Caco-2 (cell line): ENCODE measurements around the gene SOX11. TPM values are rescaled to one million over a fixed set of nuclear protein-coding genes. Genes with fewer than 3 reads are reported as not detected.

Experiments used
- BruUV-seq: library from RNA; stranded (reverse); fragments of 400-500 nt; replicated peaks from 2 replicates; lab custom pipeline; 2021; lab: Mats Ljungman, UMichigan
- CTCF ChIA-PET: fragments of 300-600 bp; sonication (Branson Sonifier 250); formaldehyde crosslinking; loops from one replicate; lab custom pipeline; 2022; ENCODE audit warnings: antibody characterized with exemption; lab: Charles Lee
- POLR2A ChIA-PET: fragments of 300-600 bp; sonication (Branson Sonifier 250); formaldehyde crosslinking; loops from one replicate; lab custom pipeline; 2022; ENCODE audit warnings: antibody characterized with exemption; lab: Charles Lee
- DNase-seq, 2 experiments: peaks; one replicate each; pipeline versions ENCODE4 v3.0.0 to v3.0.0-alpha.2; 2020 to 2022
- H3K27me3 ChIP-seq: replicated peaks from 2 replicates; pipeline ENCODE4 v1.6.0; 2011; ENCODE audit warnings: low read length; ENCODE audit not compliant: control insufficient read depth, insufficient read depth
- H3K36me3 ChIP-seq: 2 replicates; pipeline ENCODE4 v1.5.1; 2011; ENCODE audit warnings: low read length; ENCODE audit not compliant: control insufficient read depth, insufficient read depth
- H3K4me1 ChIP-seq: fragments of 250-450 bp; sonication (Bioruptor Pico); 2 replicates; pipeline ENCODE4 v1.5.1; 2020; ENCODE audit warnings: mild to moderate bottlenecking
- H3K4me3 ChIP-seq: 2 replicates; pipeline ENCODE4 v1.5.1; 2011; ENCODE audit warnings: low read depth, mild to moderate bottlenecking, control low read depth, low read length
- H3K9me3 ChIP-seq: fragments of 250-450 bp; sonication (Bioruptor Pico); 2 replicates; pipeline ENCODE4 v1.5.1; 2020; ENCODE audit warnings: mild to moderate bottlenecking, moderate library complexity
- H3K27ac Mint-ChIP-seq: one replicate; pipeline ENCODE4 v1.8.0; 2022; ENCODE audit warnings: mixed read lengths; ENCODE audit not compliant: unreplicated experiment
- H3K27me3 Mint-ChIP-seq: one replicate; pipeline ENCODE4 v1.8.0; 2022; ENCODE audit warnings: mixed read lengths; ENCODE audit not compliant: insufficient read depth, unreplicated experiment
- H3K36me3 Mint-ChIP-seq: one replicate; pipeline ENCODE4 v1.8.0; 2022; ENCODE audit warnings: mild to moderate bottlenecking, mixed read lengths; ENCODE audit not compliant: insufficient read depth, unreplicated experiment
- H3K4me1 Mint-ChIP-seq: one replicate; pipeline ENCODE4 v1.8.0; 2022; ENCODE audit warnings: low read depth, mixed read lengths; ENCODE audit not compliant: unreplicated experiment
- H3K4me3 Mint-ChIP-seq: one replicate; pipeline ENCODE4 v1.8.0; 2022; ENCODE audit warnings: mild to moderate bottlenecking, moderate library complexity, mixed read lengths; ENCODE audit not compliant: unreplicated experiment
- H3K9me3 Mint-ChIP-seq: one replicate; pipeline ENCODE4 v1.8.0; 2022; ENCODE audit warnings: mixed read lengths; ENCODE audit not compliant: unreplicated experiment
- CTCF ChIP-seq, 2 experiments: fragments of 200-600 bp in 1 of 2; IDR thresholded peaks; 1 replicate in 1 of 2; 2 replicates in 1 of 2; pipeline versions ENCODE4 v1.5.1 to v1.8.0; 2011 to 2022; ENCODE audit warnings: antibody characterized with exemption in 1 of 2, control low read depth in 1 of 2, inconsistent platforms in 1 of 2, low read depth in 1 of 2, low read length in 1 of 2, mild to moderate bottlenecking in 1 of 2, moderate library complexity in 1 of 2; ENCODE audit not compliant: insufficient read depth in 1 of 2, severe bottlenecking in 1 of 2, unreplicated experiment in 1 of 2
- intact Hi-C: fragments of 100-400 bp; cut with micrococcal nuclease; formaldehyde crosslinking; loops from one replicate; pipeline ENCODE4 v1.10.0; 2022; ENCODE audit not compliant: unreplicated experiment
- total RNA-seq: library from RNA; stranded (reverse); gene quantifications from 2 replicates; pipeline ENCODE4 v1.2.3, GENCODE V29; 2022

Gene SOX11
- total RNA-seq, 1 experiment from 2014 or later = not detected

DNA sequence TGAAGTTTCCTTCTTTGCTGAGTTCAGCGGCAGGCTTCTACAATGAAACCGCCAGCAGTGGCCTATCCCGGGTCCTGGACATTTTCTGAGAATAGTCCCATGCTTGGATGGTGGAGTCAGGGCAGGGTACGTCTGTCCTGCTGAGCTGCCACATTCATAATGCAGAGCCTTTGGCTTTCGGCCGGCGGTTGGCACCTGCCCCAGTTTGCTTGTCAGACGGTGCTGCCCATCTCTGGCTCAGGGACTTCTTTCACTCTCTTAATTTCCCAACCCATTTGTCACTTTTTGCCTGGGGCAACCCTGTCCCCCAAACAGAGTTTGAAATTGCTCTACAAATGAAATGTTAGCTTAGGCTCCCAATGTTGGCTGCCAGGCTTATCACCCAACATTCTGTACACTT is 57.2 kb downstream of the SOX11 start:
- Mint-ChIP-seq H3K4me1 (peaks cover 10% of the 10 kb centered on the region), H3K27me3 (no peaks in the 10 kb centered on the region), H3K9me3 (peaks cover 30% of the 10 kb centered on the region), H3K36me3 (no peaks in the 10 kb centered on the region), H3K27ac (no peak overlapping the region), H3K4me3 (no peak overlapping the region)
- Histone ChIP-seq H3K4me1 (no peaks in the 10 kb centered on the region), H3K36me3 (no peaks in the 10 kb centered on the region), H3K9me3 (0 out of 2 replicates have a peak, but pooled peaks cover 2% of the 10 kb centered on the region), H3K27me3 (no peaks in the 10 kb centered on the region), H3K4me3 (no peak overlapping the region)
- CTCF ChIA-PET = no interaction called here
- DNase-seq = no peak
- POLR2A ChIA-PET = no interaction called here
- no peak for TF ChIP-seq CTCF (IDR thresholded peaks at IDR 0.05; ENCODE audit: insufficient read depth in 1 of 2, low read depth in 1 of 2, low read length in 1 of 2, severe bottlenecking in 1 of 2, unreplicated experiment in 1 of 2)
- BruUV-seq = no TSS peak
- intact Hi-C loops = no loop called here
